Thoracic aorta (tissue), 2 donors: ENCODE data around the gene MTMR8. TPM values are rescaled to one million over a fixed set of nuclear protein-coding genes. Genes with fewer than 3 reads are reported as not detected.
"Not testable (repeated sequence)": the region's sequence is repeated elsewhere in the genome, so short reads cannot be mapped to it uniquely, and the experiment has no call there.

Source experiments
- ATAC-seq: fragments of 150-250 bp; one replicate; pipeline ENCODE4 v1.8.0; 2017; ENCODE audit warnings: low read depth; ENCODE audit not compliant: insufficient number of reproducible peaks, low FRiP score
- DNase-seq: peaks from one replicate; pipeline ENCODE4 v3.0.0-alpha.2; 2020; ENCODE audit warnings: low spot score
- H3K27ac ChIP-seq, 2 donors: fragments of 200-600 bp; sonication (generic); 1 replicate in 1 of 2; 2 replicates in 1 of 2; pipeline ENCODE4 v1.5.1; 2016; ENCODE audit warnings: mild to moderate bottlenecking in 2 of 2, moderate library complexity in 2 of 2
- H3K27me3 ChIP-seq: fragments of 200-600 bp; sonication (generic); replicated peaks from 2 replicates; pipeline ENCODE4 v1.6.0; 2016; ENCODE audit warnings: mild to moderate bottlenecking; ENCODE audit not compliant: insufficient read depth
- H3K36me3 ChIP-seq: fragments of 200-600 bp; sonication (generic); one replicate; pipeline ENCODE4 v1.5.1; 2016
- H3K4me1 ChIP-seq, 2 donors: fragments of 200-600 bp; sonication (generic); 1 replicate in 1 of 2; 2 replicates in 1 of 2; pipeline versions ENCODE4 v1.5.1 to v1.6.0; 2016; ENCODE audit warnings: low read depth in 2 of 2, mild to moderate bottlenecking in 1 of 2; ENCODE audit not compliant: control insufficient read depth in 1 of 2
- H3K4me3 ChIP-seq: fragments of 200-600 bp; sonication (generic); 2 replicates; pipeline ENCODE4 v1.5.1; 2016; ENCODE audit warnings: mild to moderate bottlenecking
- H3K9me3 ChIP-seq: fragments of 200-600 bp; sonication (generic); 2 replicates; pipeline ENCODE4 v1.5.1; 2016
- total RNA-seq, 2 donors: library from RNA; depleted of rRNA; stranded (reverse); fragments of >200 nt; gene quantifications; one replicate each; pipeline versions ENCODE4 v1.1.0 to v1.2.3, GENCODE V29; 2016
- TF ChIP-seq, protein P1 (sequence below): fragments of 200-600 bp; sonication (generic); IDR thresholded peaks from one replicate; pipeline ENCODE4 v1.5.1; 2019; ENCODE audit warnings: antibody characterized with exemption

MTMR8 gene
- total RNA-seq, 2 donors from 2014 or later, result 3.5 to 12.1 TPM

- no peak overlapping the region for H3K27ac ChIP-seq
- DNase-seq (no peak), ATAC-seq (no peak)
- peaks cover 0 to 2% of the 10 kb centered on the region in 2 donors for H3K4me1 ChIP-seq
- TF ChIP-seq, protein P1, sequence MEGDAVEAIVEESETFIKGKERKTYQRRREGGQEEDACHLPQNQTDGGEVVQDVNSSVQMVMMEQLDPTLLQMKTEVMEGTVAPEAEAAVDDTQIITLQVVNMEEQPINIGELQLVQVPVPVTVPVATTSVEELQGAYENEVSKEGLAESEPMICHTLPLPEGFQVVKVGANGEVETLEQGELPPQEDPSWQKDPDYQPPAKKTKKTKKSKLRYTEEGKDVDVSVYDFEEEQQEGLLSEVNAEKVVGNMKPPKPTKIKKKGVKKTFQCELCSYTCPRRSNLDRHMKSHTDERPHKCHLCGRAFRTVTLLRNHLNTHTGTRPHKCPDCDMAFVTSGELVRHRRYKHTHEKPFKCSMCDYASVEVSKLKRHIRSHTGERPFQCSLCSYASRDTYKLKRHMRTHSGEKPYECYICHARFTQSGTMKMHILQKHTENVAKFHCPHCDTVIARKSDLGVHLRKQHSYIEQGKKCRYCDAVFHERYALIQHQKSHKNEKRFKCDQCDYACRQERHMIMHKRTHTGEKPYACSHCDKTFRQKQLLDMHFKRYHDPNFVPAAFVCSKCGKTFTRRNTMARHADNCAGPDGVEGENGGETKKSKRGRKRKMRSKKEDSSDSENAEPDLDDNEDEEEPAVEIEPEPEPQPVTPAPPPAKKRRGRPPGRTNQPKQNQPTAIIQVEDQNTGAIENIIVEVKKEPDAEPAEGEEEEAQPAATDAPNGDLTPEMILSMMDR, result no peak
- H3K4me3 ChIP-seq, result no peak overlapping the region
- H3K27me3 ChIP-seq, result no peaks in the 10 kb centered on the region
- no peaks in the 10 kb centered on the region for H3K9me3 ChIP-seq
- H3K36me3 ChIP-seq, result no peaks in the 10 kb centered on the region
These were observed 32.5 kb upstream of the MTMR8 start for GRCh38 chrX:64427787-64428186.

DNA sequence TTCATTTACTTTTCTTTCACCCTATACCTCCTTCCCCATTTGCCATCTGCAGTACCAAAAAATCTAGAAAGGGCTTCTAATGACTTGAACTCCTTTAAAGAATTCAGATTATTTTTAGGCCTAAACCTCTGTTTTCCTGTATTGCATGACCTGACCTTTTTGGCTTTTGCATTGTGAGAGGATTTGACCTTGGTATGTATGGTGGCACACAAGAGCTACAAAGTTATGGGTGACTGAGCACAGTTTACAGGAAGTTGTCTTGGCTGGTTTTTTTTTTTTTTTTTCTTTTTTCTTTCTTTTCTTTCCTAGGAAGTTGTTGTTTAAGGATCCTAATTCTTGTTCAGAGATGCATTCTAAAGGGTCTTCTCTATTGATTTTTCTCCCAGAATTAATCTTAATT lies 32.0 kb upstream of the MTMR8 start:
- peaks cover 0 to 4% of the 10 kb centered on the region in 2 donors for H3K4me1 ChIP-seq
- ATAC-seq, result no peak
- DNase-seq, result no peak
- TF ChIP-seq, protein P1, result no peak
- H3K27ac ChIP-seq, result no peak overlapping the region
- H3K36me3 ChIP-seq, result no peaks in the 10 kb centered on the region
- no peaks in the 10 kb centered on the region for H3K27me3 ChIP-seq
- no peak overlapping the region for H3K4me3 ChIP-seq
- no peaks in the 10 kb centered on the region for H3K9me3 ChIP-seq

- not testable (repeated sequence) for H3K4me3 ChIP-seq, ATAC-seq, H3K36me3 ChIP-seq, H3K9me3 ChIP-seq, H3K4me1 ChIP-seq, DNase-seq, H3K27me3 ChIP-seq, H3K27ac ChIP-seq
These were observed 14.5 kb upstream of the MTMR8 start for GRCh38 chrX:64409730-64410129.

DNA sequence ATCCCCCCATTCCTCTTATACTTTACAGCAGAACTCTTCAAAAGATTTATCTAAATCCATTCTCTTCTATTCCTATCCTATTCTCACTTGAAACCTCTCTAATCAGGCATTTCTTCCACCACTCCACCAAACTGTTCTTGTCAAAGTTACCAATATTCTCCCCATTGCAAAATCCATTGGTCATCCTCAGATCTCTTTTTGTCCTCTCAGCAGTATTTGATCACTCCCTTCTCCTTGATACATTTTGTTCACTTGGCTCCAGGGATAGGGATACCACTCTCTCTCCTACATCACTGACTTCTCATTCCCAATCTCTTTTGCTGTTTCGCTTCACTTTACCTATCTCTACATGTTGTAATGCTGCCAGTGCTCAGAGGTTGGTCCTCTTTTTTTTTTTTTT lies 2.8 kb upstream of the MTMR8 start:
- TF ChIP-seq, protein P1, result no peak

GRCh38 chrX:64395568-64395929 lies 297 bp upstream of the MTMR8 start:
- Histone ChIP-seq H3K4me1 (peaks cover 0 to 4% of the 10 kb centered on the region in 2 donors), H3K4me3 (peak overlapping the region; percentile 79), H3K27ac (peak overlapping the region; percentile 19 to 34), H3K9me3 (no peaks in the 10 kb centered on the region), H3K27me3 (no peaks in the 10 kb centered on the region), H3K36me3 (no peaks in the 10 kb centered on the region)
- TF ChIP-seq, protein P1, result no peak
- ATAC-seq (no peak), DNase-seq (no peak)

More for the DNA sequence above, 2.8 kb upstream of the MTMR8 start:
- H3K27ac ChIP-seq, result no peak overlapping the region
- DNase-seq, result no peak
- H3K4me3 ChIP-seq, result no peak overlapping the region
- H3K4me1 ChIP-seq, result peaks cover 0 to 4% of the 10 kb centered on the region in 2 donors
- no peaks in the 10 kb centered on the region for H3K9me3 ChIP-seq
- no peaks in the 10 kb centered on the region for H3K27me3 ChIP-seq
- no peaks in the 10 kb centered on the region for H3K36me3 ChIP-seq
- no peak for ATAC-seq
